Astrocyte of the spinal cord (primary cell): ENCODE data around the gene CDT1.

Experiments
- DNase-seq: peaks from one replicate; pipeline ENCODE4 v3.0.0; 2011; ENCODE audit warnings: low read depth, low spot score
- H3K4me3 ChIP-seq: 2 replicates; pipeline ENCODE4 v1.5.1; 2011; ENCODE audit warnings: low read depth, mild to moderate bottlenecking, low read length, moderate library complexity
- in situ Hi-C: cut with HindIII; loops from 2 replicates; pipeline ENCODE4 v1.10.0; 2017; ENCODE audit warnings: low sequenced_read_pairs
- TF ChIP-seq, protein P1 (sequence below): IDR thresholded peaks from 2 replicates; pipeline ENCODE4 v1.5.1; 2012; ENCODE audit warnings: low read depth, mild to moderate bottlenecking, low read length, inconsistent platforms

CDT1 gene

DNA sequence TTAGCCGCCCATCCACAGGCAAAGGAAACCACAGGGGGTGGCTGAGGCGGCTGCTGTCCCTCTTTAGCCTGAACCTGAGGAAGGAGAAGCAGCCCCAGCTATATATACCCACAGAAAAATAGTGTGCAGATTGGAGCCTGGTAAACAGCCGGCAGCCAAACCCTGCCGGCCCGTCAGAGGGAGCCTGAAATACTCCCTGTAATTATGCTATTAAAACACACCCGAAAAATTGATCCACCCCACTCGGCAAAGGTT lies 25.4 kb upstream of the CDT1 start:
- in situ Hi-C loops = no loop called here
- TF ChIP-seq, protein P1, sequence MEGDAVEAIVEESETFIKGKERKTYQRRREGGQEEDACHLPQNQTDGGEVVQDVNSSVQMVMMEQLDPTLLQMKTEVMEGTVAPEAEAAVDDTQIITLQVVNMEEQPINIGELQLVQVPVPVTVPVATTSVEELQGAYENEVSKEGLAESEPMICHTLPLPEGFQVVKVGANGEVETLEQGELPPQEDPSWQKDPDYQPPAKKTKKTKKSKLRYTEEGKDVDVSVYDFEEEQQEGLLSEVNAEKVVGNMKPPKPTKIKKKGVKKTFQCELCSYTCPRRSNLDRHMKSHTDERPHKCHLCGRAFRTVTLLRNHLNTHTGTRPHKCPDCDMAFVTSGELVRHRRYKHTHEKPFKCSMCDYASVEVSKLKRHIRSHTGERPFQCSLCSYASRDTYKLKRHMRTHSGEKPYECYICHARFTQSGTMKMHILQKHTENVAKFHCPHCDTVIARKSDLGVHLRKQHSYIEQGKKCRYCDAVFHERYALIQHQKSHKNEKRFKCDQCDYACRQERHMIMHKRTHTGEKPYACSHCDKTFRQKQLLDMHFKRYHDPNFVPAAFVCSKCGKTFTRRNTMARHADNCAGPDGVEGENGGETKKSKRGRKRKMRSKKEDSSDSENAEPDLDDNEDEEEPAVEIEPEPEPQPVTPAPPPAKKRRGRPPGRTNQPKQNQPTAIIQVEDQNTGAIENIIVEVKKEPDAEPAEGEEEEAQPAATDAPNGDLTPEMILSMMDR = no peak
- DNase-seq = no peak
- H3K4me3 ChIP-seq = no peak overlapping the region

- no peak for DNase-seq
- in situ Hi-C loops = no loop called here
- no peak overlapping the region for H3K4me3 ChIP-seq
- TF ChIP-seq, protein P1 = no peak
These were observed 25.0 kb upstream of the CDT1 start for GRCh38 chr16:88778541-88779065.

DNA sequence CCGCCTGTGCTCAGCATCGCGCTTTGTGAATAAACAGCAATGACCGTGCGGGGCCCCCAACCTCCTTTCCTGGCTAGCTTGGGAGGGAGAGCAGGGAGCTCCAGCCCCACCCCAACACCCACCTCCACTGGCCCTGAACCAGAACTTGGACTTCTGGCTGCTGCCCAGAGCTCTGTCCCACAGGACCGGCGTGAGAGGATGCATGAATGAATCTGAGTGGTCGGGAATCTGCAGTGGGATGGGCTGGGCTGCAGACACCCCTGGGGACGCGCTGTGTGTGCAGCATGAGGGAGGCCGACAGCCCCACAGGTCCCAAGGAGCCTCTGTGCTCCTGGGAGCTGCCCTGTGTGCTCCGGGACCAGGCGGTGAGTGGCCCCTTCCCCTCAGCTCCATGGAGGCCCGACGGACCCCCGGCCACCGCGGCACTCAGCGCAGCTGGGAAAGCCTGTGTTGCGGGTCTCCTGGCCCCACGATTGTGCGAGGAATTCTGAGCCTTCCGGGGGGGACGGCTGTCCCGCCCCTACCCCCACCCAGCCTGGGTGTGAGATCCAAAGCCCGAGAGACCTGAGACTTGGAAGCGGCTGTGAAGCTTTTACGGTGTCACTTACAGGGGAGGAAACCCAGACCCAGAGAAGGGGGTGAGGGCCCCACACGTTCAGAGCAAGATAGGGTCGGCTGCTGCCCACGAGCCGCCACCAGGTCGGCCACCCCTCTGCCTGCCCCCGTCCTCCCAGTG lies 24.0 kb upstream of the CDT1 start:
- TF ChIP-seq, protein P1 = no peak
- DNase-seq = no peak
- in situ Hi-C loops = no loop called here
- no peak overlapping the region for H3K4me3 ChIP-seq

- H3K4me3 ChIP-seq = no peak overlapping the region
- in situ Hi-C loops = no loop called here
- no peak for DNase-seq
- TF ChIP-seq, protein P1 = no peak
These were observed 23.2 kb upstream of the CDT1 start for GRCh38 chr16:88780142-88781062.

DNA sequence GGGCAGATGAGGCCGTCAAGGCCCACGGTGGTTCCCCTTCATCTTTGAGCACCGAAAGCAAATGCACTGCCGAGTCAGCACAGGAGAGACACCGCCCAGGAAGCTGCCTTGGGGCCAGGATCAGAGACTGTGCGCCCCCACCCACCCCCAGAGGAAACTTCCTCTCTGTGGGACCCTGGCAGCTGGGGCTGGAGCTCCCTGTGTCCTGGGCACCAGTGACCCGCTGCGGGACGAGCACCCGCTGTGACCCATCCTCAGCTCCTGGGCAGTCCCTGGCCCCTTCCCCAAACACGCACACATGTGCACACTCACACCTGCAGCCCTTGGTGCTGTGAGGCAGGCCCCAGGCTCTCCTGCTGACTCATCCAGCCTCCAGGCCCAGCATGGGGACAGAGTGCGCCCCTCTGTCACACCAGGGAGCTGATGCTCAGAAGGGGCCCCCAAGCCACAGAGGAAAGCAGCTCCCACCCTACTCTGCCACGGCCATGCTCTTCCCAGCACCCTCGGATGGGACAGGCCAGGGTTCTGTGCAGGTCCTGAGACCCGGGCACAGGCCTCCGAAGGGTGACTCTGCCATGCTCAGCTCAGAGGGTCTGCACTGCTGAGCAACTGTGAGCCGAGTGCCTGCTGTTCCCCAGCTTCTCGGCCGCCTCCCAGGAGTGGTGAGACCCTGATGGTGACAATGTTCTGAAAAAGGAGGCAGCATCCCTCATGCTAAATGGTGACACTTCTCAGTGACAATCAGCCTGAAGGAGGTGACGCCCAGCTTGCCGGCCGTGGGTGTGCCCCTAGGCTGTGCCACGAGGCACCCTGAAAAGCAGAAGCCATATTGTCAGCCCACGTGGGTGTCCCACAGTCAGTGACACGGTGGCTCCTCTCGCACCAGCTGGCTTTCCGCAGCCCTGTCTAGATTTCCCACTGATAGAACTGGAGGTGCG lies 22.2 kb upstream of the CDT1 start:
- TF ChIP-seq, protein P1 = no peak
- H3K4me3 ChIP-seq = no peak overlapping the region
- in situ Hi-C loops = no loop called here
- no peak for DNase-seq
